Kidney (tissue), 22 donors: ENCODE results near the gene CKS1B. TPM values are rescaled to one million over a fixed set of nuclear protein-coding genes. Genes with fewer than 3 reads are reported as not detected.

Experiments used
- DNase-seq, 5 donors: peaks; one replicate each; pipeline ENCODE4 v3.0.0-alpha.2; 2013 to 2020
- FAIRE-seq: peaks from 2 replicates; lab custom pipeline; 2012; peaks lifted over from hg19 to GRCh38; lab: Jason Lieb, UNC
- H3K27ac ChIP-seq, 2 donors: one replicate each; pipeline ENCODE4 v1.7.0; 2013; ENCODE audit warnings: low read depth in 2 of 2, low read length in 2 of 2, inconsistent platforms in 1 of 2
- H3K27me3 ChIP-seq: one replicate; pipeline ENCODE4 v1.7.1; 2013; ENCODE audit warnings: low read length, inconsistent platforms; ENCODE audit not compliant: control insufficient read depth, insufficient read depth
- H3K36me3 ChIP-seq, 3 donors: one replicate each; pipeline versions ENCODE4 v1.7.0 to v1.7.1; 2013; ENCODE audit warnings: low read length in 3 of 3, control low read depth in 1 of 3, inconsistent platforms in 1 of 3; ENCODE audit not compliant: insufficient read depth in 3 of 3, control insufficient read depth in 2 of 3
- H3K4me1 ChIP-seq, 3 donors: one replicate each; pipeline versions ENCODE4 v1.7.0 to v1.7.1; 2013; ENCODE audit warnings: low read length in 3 of 3, inconsistent platforms in 1 of 3, low read depth in 1 of 3; ENCODE audit not compliant: control insufficient read depth in 2 of 3, insufficient read depth in 2 of 3
- H3K4me3 ChIP-seq, 3 donors: one replicate each; pipeline versions ENCODE4 v1.7.0 to v1.8.1; 2013; ENCODE audit warnings: low read length in 3 of 3, control low read depth in 1 of 3, inconsistent platforms in 1 of 3
- H3K9ac ChIP-seq, 3 donors: one replicate each; pipeline versions ENCODE4 v1.7.0 to v1.7.1; 2013; ENCODE audit warnings: low read length in 3 of 3, control low read depth in 1 of 3, inconsistent platforms in 1 of 3
- H3K9me3 ChIP-seq, 3 donors: one replicate each; pipeline versions ENCODE4 v1.7.0 to v1.7.1; 2013; ENCODE audit warnings: low read length in 3 of 3, control low read depth in 1 of 3, inconsistent platforms in 1 of 3; ENCODE audit not compliant: control insufficient read depth in 2 of 3, insufficient read depth in 1 of 3
- intact Hi-C: fragments of 100-400 bp; cut with DNase I; formaldehyde crosslinking; loops from one replicate; pipeline ENCODE4 v1.11.1; 2022
- long read RNA-seq, 10 donors: library from polyadenylated mRNA in 1 of 10; unstranded in 1 of 10; transcript quantifications; one replicate each; pipeline ENCODE4 v2.0.0 and lab custom pipeline, GENCODE V29; 2021 to 2026
- polyA plus RNA-seq: library from polyadenylated mRNA; stranded (reverse); fragments of 350-450 nt; fragmentation: Illumina TruSeq; extraction: RNeasy Lipid Tissue Mini Kit (QIAGEN cat#74804); gene quantifications from one replicate; pipeline ENCODE4 v1.2.3, GENCODE V29; 2014; ENCODE audit warnings: low read depth, low replicate concordance; ENCODE audit not compliant: insufficient read depth
- total RNA-seq: library from RNA; stranded (reverse); fragmentation: NEBNext Ultra II Directional; extraction: Animal tissue kit (Norgen Biotek cat#: 25700); gene quantifications from one replicate; pipeline ENCODE4 v1.2.1, GENCODE V29; 2021
- TF ChIP-seq, protein P1 (sequence below): IDR thresholded peaks from 3 replicates; pipeline ENCODE4 v1.5.1; 2012; ENCODE audit warnings: mild to moderate bottlenecking, moderate library complexity, borderline replicate concordance; ENCODE audit not compliant: insufficient read depth; ENCODE audit errors: extremely low read depth
- donor health status: control.
- donor health status: control.
- donor health status: control.
- donor health status: control.
- donor health status: control.
- donor health status: DM: yes; HTN: yes; CAD: no.
- donor health status: Normal renal cell carcinoma (clear cell type).

Gene CKS1B
- total RNA-seq (23.1 TPM), polyA plus RNA-seq (43.1 TPM)
- long read RNA-seq, donor 1, transcript CKS1B-201 (3 exons, 759 nt) = major isoform, 50 of 55 reads
- long read RNA-seq, donor 1, partial matches to known transcripts = 0 of 55 reads
- long read RNA-seq, donor 1, other reads (novel, unspliced or antisense) = 0 of 55 reads
- long read RNA-seq, donor 2, transcript CKS1B-201 (3 exons, 759 nt) = major isoform, 52 of 56 reads
- long read RNA-seq, donor 2, partial matches to known transcripts = 0 of 56 reads
- long read RNA-seq, donor 2, other reads (novel, unspliced or antisense) = 0 of 56 reads
- long read RNA-seq, donor 3, transcript CKS1B-201 (3 exons, 759 nt) = major isoform, 47 of 52 reads
- long read RNA-seq, donor 3, partial matches to known transcripts = 0 of 52 reads
- long read RNA-seq, donor 3, other reads (novel, unspliced or antisense) = 0 of 52 reads
- long read RNA-seq, donor 4, transcript CKS1B-201 (3 exons, 759 nt) = major isoform, 46 of 47 reads
- long read RNA-seq, donor 4, partial matches to known transcripts = 0 of 47 reads
- long read RNA-seq, donor 4, other reads (novel, unspliced or antisense) = 0 of 47 reads
- long read RNA-seq, donor 5, partial matches to known transcripts = 0 of 5 reads
- long read RNA-seq, donor 5, other reads (novel, unspliced or antisense) = 0 of 5 reads
- long read RNA-seq, donor 6, transcript CKS1B-201 (3 exons, 759 nt) = major isoform, 108 of 124 reads
- long read RNA-seq, donor 6, partial matches to known transcripts = 7 of 124 reads
- long read RNA-seq, donor 6, other reads (novel, unspliced or antisense) = 0 of 124 reads
- long read RNA-seq, donor 7, transcript CKS1B-204 (2 exons, 1,166 nt) = minor isoform, 6 of 18 reads
- long read RNA-seq, donor 7, transcript CKS1B-201 (3 exons, 759 nt) = major isoform, 9 of 18 reads
- long read RNA-seq, donor 7, partial matches to known transcripts = 0 of 18 reads
- long read RNA-seq, donor 7, other reads (novel, unspliced or antisense) = 2 of 18 reads
- long read RNA-seq, donor 8, transcript CKS1B-201 (3 exons, 759 nt) = major isoform, 54 of 63 reads
- long read RNA-seq, donor 8, partial matches to known transcripts = 0 of 63 reads
- long read RNA-seq, donor 8, other reads (novel, unspliced or antisense) = 0 of 63 reads
- long read RNA-seq, donor 9, transcript CKS1B-201 (3 exons, 759 nt) = major isoform, 33 of 34 reads
- long read RNA-seq, donor 9, partial matches to known transcripts = 0 of 34 reads
- long read RNA-seq, donor 9, other reads (novel, unspliced or antisense) = 0 of 34 reads
- long read RNA-seq, donor 10, transcript CKS1B-201 (3 exons, 759 nt) = major isoform, 49 of 52 reads
- long read RNA-seq, donor 10, partial matches to known transcripts = 0 of 52 reads
- long read RNA-seq, donor 10, other reads (novel, unspliced or antisense) = 0 of 52 reads

DNA sequence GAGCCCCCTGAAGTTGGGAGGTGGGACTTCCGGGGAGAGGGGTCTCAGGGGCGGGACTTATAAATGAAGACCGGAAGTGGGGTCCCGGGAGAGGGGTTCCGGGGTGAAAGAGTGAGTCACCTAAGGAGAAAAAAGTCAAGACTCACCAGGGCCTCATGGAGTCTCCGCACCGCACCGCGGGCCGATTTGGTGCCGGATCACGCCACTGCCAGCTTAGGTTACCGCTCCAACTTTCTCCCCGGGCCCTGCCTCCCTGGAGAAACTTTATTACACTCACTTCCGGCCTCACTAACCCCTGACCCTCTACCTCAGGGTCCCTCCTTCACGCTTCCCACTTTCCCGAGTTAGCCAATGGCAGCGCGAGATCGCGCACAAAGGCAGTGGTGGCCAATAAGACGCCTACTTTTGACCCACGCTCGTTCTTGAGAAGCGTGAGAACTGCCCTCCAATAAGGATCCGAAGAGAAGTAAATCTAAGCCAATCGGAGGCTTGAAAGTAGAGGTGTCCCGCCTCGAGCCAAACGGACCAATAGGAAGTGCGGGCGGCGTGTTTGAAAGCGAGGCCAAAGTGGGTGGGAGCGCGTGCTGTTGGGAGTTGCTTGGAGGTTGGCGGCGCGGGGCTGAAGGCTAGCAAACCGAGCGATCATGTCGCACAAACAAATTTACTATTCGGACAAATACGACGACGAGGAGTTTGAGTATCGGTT lies at the start of gene CKS1B:
Gene CKS1B, plus strand, starts transcription at position 580 of the 706 bp plus-strand sequence. Its CDS starts 65 bp downstream, at position 645.
- peaks cover 7 to 30% (median 20%) of the 10 kb centered on the region in 3 donors for H3K4me1 ChIP-seq
- H3K27ac ChIP-seq = peak within 1 kb of the TSS; percentile 96 to 98
- peak; percentile 99 to 100 (median 99) for DNase-seq
- H3K27me3 ChIP-seq = no peaks in the 10 kb centered on the region
- peak within 1 kb of the TSS; percentile 75 to 94 (median 83) for H3K4me3 ChIP-seq
- H3K36me3 ChIP-seq = no peaks in the 10 kb centered on the region
- intact Hi-C loops = no loop called here
- TF ChIP-seq, protein P1, sequence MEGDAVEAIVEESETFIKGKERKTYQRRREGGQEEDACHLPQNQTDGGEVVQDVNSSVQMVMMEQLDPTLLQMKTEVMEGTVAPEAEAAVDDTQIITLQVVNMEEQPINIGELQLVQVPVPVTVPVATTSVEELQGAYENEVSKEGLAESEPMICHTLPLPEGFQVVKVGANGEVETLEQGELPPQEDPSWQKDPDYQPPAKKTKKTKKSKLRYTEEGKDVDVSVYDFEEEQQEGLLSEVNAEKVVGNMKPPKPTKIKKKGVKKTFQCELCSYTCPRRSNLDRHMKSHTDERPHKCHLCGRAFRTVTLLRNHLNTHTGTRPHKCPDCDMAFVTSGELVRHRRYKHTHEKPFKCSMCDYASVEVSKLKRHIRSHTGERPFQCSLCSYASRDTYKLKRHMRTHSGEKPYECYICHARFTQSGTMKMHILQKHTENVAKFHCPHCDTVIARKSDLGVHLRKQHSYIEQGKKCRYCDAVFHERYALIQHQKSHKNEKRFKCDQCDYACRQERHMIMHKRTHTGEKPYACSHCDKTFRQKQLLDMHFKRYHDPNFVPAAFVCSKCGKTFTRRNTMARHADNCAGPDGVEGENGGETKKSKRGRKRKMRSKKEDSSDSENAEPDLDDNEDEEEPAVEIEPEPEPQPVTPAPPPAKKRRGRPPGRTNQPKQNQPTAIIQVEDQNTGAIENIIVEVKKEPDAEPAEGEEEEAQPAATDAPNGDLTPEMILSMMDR = no peak
- H3K9ac ChIP-seq = peak within 1 kb of the TSS; percentile 93 to 98 (median 97)
- peak; percentile 99 for FAIRE-seq
- H3K9me3 ChIP-seq = no peaks in the 10 kb centered on the region

GRCh38 chr1:154925335-154926170 lies 48.9 kb upstream of the CKS1B start:
- Histone ChIP-seq H3K4me3 (no peak overlapping the region), H3K27me3 (no peaks in the 10 kb centered on the region), H3K36me3 (peaks cover 4 to 43% (median 22%) of the 10 kb centered on the region in 3 donors), H3K4me1 (no peaks in the 10 kb centered on the region), H3K27ac (no peak overlapping the region), H3K9me3 (no peaks in the 10 kb centered on the region), H3K9ac (no peak overlapping the region)
- FAIRE-seq = no peak
- intact Hi-C loops = no loop called here
- DNase-seq = no peak
- TF ChIP-seq, protein P1 = no peak
